Posterior vena cava (tissue), 2 donors: ENCODE data around the gene TMEM106C. TPM values are rescaled to one million over a fixed set of nuclear protein-coding genes. Genes with fewer than 3 reads are reported as not detected.

Experiments
- DNase-seq: peaks from one replicate; pipeline ENCODE4 v3.0.0-alpha.2; 2020; ENCODE audit warnings: low spot score
- intact Hi-C, 2 donors: fragments of 100-400 bp; cut with DNase I; formaldehyde crosslinking; loops; one replicate each; pipeline versions ENCODE4 v1.14.1 to v1.14.2; 2022 to 2023
- long read RNA-seq, 2 donors: library from polyadenylated mRNA; unstranded; transcript quantifications; one replicate each; pipeline ENCODE4 v2.0.0, GENCODE V29; 2020 to 2021
- total RNA-seq, 2 donors: library from RNA; stranded (reverse); fragmentation: NEBNext Ultra II Directional; extraction: Animal tissue kit (Norgen Biotek cat#: 25700); gene quantifications; one replicate each; pipeline ENCODE4 v1.2.1, GENCODE V29; 2021
- donor health status: DM: yes; HTN: yes; CAD: no.
- donor health status: DM: yes; HTN: yes; CAD: no.

The TMEM106C gene, protein sequence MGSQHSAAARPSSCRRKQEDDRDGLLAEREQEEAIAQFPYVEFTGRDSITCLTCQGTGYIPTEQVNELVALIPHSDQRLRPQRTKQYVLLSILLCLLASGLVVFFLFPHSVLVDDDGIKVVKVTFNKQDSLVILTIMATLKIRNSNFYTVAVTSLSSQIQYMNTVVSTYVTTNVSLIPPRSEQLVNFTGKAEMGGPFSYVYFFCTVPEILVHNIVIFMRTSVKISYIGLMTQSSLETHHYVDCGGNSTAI
- total RNA-seq = 10 to 100 TPM; 29.5 to 36.1 TPM
- long read RNA-seq, donor 1, transcript TMEM106C-220 (8 exons, 810 nt) = minor isoform, 7 of 21 reads
- long read RNA-seq, donor 1, transcript TMEM106C-201 (8 exons, 1,394 nt) = major isoform, 10 of 21 reads
- long read RNA-seq, donor 1, partial matches to known transcripts = 1 of 21 reads
- long read RNA-seq, donor 1, other reads (novel, unspliced or antisense) = 1 of 21 reads
- long read RNA-seq, donor 2, transcript TMEM106C-220 (8 exons, 810 nt) = major isoform, 53 of 116 reads
- long read RNA-seq, donor 2, transcript TMEM106C-201 (8 exons, 1,394 nt) = minor isoform, 43 of 116 reads
- long read RNA-seq, donor 2, partial matches to known transcripts = 12 of 116 reads
- long read RNA-seq, donor 2, other reads (novel, unspliced or antisense) = 3 of 116 reads

DNA sequence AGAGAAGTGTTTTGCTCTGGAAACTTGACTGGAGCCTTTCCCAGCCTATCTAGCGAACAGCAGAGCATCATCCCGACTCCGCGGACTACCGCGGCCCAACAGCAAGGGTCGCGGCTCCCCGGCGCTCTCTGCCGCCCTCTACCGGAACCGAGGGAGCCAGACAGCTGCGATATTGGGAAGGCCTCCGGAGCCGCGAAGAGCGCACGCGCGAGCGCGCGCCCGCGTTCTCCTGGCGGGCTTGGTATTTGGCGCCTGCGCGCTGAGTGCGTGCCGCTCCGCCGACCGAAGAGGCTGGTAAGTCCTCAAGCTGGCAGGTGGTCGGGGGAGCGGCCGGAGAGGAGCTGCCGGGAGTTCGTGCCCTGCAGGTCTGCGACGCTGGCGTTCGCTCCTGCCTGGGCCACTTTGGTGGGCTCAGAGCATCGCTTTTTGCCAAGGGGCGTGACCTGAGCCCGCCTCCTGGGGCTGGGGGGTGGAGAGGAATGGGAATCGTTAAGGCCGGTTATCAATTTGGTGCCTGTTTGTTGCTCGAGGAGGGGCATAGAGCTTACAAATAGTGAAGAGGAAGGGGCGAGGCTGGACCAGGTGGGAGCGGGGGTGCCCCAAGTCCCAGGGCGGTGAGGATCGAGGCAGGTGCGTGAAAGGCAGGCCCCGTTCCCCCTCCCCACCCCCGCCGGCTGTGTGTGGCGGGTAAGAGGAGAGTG is at the start of gene TMEM106C:
Gene TMEM106C, plus strand, starts transcription at position 257 of the 701 bp plus-strand sequence. CDS start 641 bp downstream, outside the sequence.
- intact Hi-C loops = no loop called here
- DNase-seq = peak; percentile 98

DNA sequence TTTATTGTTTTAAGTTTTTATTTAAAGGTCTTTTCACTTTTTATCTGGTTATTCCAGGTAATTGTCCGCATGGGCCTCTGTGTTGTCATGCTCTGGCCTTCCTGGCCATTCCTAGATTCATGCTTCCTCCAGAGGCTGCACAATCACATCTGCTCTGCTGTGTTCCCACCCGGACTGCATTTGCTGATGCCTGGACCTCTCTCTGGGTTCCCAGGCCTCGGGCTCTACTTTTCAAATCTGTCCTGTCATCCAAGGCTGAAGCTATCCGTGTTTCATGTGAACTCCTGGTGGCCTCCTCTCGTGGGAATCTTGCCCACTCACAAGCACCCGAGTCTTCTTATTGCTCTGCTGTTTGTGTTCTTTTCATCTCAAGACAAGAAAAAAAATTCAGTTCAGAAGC is 42.5 kb upstream of the TMEM106C start:
- intact Hi-C loops = no loop called here
- DNase-seq = no peak

DNA sequence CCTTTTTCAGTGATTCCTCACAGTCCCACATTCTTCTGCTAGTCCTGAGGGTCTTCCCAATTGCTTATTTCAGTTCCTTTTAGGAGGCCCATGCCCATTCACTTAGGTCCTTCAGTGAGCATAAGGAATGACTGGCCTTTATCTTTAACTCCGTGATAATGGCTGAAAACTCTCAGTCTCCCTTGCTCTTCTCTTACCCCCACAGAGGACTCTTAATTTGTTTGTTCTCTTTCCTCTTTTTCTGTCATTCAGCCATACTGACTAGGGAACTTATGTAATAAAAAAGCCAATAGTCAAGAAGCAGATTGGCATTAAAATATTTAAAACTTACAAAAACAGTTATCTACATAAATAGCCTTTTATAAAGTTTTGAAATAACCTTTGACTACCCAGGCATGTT is 41.5 kb upstream of the TMEM106C start:
- intact Hi-C loops = no loop called here
- DNase-seq = no peak

DNA sequence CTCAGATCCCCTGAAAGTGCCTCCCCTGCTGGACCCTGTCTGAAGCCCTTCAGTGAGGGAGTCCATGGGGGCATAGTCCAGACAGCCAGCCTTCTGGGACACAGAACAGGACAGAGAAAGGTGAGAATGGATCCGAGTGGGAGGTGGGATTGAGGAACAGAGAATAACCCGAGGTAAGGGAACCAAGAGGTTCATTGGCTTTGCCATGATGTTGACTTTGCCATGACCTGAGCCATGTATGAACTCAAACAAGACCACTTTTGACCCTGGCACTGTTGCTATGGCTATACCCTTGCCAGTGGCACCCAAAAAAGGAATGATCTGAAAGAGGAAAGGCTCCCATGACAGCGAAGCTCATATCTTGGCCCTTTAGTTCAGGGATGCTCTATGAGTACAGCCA is 36.0 kb upstream of the TMEM106C start:
- intact Hi-C loops = no loop called here
- DNase-seq = no peak

DNA sequence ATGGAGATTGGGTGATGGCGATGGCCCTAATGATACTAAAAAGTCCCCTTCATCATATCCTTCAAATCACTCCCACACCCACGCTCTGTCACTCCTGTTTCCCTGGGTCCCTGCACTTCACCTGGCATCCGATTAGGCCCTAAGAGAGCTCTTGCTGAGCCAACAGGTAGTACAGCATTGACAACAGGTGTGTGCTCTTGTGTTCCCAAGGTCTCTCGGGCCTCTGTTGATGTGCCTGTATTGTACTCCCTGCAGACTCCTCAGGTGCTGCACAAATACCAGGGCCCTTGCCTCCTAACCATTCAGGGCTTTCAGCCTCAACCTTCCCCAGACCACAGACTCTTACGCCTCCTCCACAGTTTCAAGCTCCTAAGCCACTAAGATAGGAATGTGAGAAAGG is 32.8 kb upstream of the TMEM106C start:
- intact Hi-C loops = no loop called here

DNA sequence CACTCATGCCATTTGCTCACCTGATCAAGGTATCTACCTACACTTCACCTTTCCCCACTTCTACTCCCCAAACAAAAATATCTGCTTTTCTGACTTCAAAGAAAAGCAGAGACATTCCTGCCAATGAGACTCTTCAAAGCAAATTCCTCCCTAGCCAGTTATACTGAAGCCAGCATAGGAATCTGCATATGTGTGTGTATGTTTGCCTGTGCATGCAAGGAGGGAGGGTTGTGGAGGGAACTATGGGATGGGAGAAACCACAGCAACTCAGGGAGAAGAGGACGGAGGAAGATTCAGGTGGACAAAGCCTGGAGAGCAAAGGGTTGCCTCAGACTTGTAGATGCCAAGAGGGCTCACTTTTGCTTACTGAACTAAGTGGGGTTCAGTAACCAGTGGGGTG is 32.2 kb upstream of the TMEM106C start:
- intact Hi-C loops = no loop called here

More for the DNA sequence above, 32.8 kb upstream of the TMEM106C start:
- DNase-seq = no peak

DNA sequence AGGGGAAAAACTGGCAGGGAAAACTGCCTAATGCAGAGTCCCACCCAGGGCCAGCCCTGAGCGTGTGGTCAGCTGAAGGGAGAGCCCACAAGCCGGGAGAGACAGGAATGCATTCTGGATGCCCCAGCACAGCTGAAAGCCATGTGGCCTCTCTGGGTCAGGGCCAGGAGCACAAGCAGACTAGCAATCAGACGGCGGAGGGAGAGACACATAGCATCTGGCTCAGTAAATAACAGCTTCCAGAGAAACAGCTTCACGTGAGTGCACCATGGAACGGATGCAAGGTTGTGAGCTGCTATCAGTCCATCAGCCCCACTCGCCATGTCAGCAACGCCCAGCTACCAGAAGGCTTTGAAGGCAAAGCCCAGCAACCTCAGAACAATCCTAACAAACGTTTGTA is 28.2 kb upstream of the TMEM106C start:
- intact Hi-C loops = no loop called here

More for the DNA sequence above, 32.2 kb upstream of the TMEM106C start:
- no peak for DNase-seq

DNA sequence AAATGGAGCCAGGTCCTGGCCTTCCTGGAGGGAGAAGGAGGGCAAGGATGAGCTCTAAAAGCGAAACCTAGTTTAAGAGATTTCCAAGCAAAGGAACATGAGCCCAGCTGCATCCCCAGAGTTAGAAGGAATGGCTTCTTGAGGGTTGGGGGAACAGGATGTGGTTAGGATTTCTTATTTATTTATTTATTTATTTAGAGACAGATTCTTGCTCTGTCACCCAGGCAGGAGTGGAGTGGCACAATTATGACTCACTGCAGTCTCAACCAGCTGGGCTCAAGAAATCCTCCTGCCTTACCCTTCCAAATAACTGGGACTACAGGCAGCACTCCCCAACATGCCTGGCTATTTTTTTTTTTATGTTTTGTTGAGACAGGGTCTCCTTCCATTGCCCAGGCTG is 25.3 kb upstream of the TMEM106C start:
- intact Hi-C loops = no loop called here
- DNase-seq = no peak

More for the DNA sequence above, 28.2 kb upstream of the TMEM106C start:
- DNase-seq = peak; percentile 81

DNA sequence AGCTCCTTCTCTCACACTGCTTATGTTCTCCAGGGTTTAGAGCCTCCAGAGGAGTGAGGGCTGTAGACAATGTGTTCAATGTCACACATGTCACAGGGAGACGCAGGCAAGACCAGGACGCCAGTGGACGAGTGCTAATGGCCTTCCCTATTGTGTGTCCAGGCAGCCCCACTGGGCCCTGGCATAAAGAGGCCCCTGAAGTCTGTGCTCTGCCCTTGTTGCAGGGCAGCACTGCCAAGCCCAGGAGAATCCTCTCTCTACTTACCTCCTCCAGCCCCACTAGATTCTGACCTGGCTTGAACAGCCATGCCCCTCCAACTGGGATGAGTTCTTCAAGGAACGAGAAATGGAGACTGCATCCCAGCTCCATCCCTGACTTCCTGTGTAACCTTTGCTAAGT is 24.8 kb upstream of the TMEM106C start:
- DNase-seq = no peak
- intact Hi-C loops = no loop called here

DNA sequence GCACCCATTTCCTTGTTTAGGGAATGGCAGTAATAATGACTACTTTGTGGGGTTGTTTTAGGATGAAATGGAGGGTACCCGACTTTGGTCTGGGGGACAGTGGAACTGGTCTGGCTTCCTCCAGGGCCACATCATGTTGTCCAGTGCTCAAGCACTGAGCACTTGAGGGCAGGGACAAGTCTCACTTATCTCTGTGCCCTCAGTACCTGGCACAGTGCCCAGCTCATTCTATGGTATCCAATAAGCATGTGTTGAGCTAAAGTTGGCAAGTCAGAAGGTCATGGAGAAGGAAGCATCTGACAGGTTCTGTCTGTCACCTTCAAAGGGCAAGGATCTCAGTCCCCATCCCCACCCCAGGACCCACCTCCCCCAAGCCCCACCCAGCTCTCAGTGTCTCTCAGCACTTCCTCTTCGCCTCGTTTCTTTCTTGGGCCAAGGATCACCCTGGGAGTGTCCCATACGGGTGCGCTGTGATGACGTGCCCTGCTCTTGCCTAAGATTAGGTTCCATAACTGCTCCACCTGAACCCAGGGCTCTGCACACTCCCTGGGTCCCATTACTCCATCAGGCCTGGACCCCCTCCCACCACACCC is 24.3 kb upstream of the TMEM106C start:
- DNase-seq = no peak
- intact Hi-C loops = no loop called here

DNA sequence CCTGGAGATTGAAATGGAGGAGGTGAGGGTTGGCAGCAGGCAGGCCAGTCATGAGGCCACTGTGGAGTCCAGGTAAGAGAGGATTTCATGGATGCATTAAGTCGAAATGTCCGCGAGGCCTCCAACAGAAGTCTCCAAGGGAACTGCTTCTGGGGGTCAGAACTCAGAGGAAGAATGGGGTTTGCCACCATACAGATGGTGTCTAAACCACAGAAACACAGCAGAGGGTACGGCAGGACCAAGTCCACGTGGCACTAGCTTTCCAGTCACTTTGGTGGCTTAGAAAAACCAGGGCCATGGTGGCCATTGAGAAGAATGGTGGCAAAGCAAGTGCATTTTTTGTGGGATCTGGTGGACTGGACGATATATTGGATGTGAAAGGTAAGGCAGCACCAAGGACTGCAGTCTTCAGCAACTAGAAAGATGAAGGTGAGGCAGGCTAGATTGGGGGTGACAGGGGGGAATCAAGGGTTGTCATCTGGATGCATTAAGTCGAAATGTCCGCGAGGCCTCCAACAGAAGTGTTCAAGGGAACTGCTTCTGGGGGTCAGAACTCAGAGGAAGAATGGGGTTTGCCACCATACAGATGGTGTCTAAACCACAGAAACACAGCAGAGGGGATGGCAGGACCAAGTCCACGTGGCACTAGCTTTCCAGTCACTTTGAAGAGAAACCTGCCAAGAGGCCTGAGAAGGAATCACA is 22.5 kb upstream of the TMEM106C start:
- intact Hi-C loops = no loop called here
- DNase-seq = no peak

DNA sequence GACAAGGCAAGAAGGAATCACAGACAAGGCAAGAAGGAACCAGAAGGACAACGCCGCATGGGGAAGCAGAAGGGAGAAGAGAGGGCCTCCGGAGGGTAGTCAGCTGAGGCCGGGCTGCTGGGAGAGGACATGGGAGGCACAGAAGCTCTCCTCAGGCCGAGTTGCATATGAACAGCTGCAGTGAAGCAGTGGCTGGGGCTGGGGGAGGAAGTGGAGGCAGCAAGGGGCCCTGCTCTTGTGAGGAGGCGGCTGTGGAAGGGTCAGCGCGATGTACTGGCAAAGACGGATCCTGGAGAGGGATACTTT is 22.0 kb upstream of the TMEM106C start:
- DNase-seq = no peak

DNA sequence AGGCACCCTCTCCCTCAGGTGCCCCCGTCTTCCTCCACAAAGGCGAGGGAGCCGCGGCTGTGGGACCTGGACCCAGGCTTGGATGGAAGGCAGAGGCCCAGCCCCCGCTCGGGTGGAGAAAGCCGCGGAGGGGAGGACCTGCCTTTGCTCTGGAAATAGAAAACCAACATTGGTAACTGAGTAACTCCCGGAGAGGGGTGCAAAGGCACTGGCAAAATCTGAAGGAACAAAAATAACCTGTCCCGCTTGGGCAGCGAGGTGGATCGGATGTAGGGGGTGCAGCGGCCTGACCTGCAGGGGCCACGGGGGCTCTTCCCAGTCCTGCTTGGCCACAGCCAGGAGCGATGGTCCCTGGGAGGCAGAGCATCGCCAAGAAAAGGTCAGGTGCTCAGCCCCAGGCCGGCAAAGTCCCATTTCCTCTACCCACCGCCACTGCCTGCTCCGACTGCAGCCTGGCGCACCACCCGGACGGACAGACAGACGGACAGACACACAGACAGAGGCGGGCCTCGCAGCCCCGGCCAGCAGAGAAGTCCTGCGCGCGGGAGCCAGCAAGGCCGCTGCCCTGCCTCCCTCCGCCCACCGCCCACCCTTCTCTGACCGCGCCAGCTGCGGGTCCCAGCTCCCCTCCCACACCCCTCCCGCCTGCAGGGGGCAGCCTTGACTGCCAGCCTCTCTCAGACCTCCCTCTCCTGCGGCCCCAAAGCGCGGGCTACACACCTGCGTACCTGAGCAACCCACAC is 21.4 kb upstream of the TMEM106C start:
- intact Hi-C loops = no loop called here
- no peak for DNase-seq

More for the DNA sequence above, 22.0 kb upstream of the TMEM106C start:
- intact Hi-C loops = no loop called here

DNA sequence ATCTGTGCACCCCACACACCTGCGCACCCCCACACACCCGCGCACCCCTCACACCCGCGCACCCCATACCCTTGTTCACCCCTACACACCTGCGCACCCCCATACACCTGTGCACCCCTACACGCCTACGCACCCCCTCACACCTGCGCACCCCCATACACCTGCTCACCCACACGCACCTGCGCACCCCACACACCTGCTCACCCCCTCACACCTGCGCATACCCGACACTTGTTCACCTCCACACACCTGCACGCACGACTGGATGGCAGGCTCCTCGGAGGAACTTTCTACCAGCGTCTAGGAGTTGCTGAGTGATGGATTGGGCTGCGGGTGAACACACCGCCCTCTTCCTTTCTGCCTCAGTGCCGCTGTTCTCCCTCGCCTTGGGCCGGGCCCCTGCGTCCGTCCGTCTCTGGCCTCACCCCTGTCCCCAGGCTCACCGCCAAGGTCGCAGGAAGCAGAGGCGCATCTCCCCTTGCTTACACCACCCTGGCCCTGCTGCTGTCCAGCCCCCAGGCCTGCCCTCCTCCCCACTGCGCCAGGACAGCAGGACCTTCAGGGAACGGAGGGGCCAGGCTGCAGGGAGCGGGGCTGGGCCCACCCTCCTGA is 20.7 kb upstream of the TMEM106C start:
- intact Hi-C loops = no loop called here

DNA sequence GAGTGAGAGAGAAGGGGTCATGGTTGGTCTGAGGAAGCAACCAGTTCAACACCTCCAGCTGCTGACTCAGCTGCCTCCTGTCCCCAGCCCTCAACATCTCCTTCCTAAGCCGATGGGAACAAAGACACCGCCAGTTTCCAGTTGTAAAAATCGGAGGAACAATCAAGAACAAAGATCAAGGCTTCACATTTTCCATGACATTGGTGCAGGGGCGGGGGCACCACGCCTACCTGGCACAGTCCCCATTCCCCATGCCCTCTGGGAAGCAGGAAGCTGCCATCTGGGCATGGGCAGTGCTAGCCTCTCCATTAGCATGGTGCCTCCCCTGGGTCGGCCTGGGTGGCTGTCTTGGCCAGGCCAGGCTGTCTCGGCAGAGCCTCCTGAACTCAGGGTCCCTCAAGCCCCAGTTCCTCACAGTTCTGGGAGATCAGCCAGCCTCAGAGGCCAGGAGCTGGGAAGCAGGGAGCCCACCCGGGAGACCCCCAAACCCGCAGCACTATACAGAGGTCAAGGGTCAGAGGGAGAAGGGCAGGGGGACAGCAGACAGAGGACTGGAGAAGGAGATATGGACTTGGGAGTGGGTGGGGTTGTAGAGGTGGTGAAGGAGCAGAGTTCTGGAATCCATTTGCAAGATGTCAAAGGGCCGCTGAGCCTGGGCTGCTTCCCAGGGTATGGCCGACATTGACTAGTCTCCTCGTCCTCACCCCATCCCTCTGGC is 19.6 kb upstream of the TMEM106C start:
- intact Hi-C loops = no loop called here
- no peak for DNase-seq

More for the DNA sequence above, 20.7 kb upstream of the TMEM106C start:
- no peak for DNase-seq

DNA sequence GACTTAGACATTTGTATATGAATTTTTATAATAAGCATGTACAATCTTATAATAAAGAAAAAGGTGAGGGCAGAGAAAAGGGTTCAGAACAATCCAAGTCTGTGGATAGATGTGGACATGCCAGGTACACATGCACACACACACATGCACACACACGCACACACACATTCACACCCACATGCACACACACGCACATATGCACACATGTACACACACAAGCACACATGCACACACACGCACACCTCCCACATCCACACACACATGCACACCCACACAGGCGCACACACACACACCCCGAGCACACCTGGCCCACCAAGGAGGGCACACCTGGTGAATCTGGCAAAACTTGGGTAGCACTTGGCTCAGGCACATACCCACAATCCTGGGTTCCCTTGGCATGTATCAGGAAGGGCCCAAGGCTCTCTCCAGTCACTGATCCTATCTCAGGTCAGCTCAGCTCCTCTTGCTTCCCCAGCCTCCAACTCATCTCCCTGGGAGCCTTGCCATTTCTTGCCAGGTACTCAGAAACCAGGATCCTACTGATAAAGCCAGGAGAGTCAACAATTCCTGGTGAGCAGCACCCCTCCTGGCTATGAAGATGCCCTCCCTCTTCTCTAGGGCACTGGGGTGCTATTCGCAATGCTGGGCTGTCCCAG is 18.6 kb upstream of the TMEM106C start:
- intact Hi-C loops = no loop called here

DNA sequence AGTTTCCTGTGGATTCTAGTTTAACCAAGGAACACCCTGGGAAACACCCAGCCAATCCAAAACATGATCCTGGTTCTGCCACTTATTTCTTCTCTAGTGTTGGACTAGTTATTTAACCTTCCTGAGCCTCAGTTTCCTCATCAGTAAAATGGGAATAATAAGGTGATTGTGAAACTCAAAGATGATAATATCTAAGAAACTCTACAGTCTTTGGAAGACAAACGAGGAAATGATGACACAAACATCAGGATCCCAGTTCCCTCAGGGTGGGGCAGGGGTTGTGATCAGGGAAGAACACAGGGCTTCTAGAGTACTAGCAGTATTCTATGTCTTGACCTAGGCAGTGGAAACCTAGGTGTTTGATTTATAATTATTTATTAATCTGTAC is 18.1 kb upstream of the TMEM106C start:
- intact Hi-C loops = no loop called here
- no peak for DNase-seq

More for the DNA sequence above, 18.6 kb upstream of the TMEM106C start:
- DNase-seq = no peak
